Measurements from ENCODE around the gene CHST3.

Gene CHST3

DNA sequence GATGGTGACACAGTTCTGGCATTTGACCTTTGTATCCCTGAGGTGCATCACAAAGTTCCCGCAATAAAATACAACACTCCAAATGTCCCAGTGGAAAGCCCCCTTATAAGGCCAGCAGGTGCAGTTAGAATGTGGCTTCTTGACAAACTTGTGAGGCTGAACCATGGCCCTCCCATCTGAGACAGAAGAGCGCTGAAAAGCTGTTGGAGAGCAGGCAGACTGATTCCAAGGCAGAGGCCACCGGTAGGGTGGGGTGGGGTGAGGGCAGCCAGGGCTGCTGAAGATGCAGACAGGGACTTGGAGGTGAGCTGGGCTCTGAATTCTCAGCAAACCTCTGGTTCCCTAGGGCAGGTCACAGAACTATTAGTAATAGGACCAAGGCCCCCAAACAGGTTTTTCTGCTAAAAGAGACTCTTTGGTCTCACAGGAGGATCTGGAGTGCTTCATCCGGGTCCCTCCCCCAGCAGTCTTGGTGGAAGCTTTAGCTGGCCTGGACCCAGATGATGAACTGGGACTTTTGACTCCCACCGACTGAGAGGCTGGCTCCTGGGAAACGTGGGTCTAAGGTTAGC is 15.6 kb upstream of the CHST3 start:
- no peak for DNase-seq (ENCODE audit: low read depth)
- no peak overlapping the region for H3K4me3 ChIP-seq (replicated peaks; ENCODE audit: low read depth, low read length)
- TF ChIP-seq, protein P1, sequence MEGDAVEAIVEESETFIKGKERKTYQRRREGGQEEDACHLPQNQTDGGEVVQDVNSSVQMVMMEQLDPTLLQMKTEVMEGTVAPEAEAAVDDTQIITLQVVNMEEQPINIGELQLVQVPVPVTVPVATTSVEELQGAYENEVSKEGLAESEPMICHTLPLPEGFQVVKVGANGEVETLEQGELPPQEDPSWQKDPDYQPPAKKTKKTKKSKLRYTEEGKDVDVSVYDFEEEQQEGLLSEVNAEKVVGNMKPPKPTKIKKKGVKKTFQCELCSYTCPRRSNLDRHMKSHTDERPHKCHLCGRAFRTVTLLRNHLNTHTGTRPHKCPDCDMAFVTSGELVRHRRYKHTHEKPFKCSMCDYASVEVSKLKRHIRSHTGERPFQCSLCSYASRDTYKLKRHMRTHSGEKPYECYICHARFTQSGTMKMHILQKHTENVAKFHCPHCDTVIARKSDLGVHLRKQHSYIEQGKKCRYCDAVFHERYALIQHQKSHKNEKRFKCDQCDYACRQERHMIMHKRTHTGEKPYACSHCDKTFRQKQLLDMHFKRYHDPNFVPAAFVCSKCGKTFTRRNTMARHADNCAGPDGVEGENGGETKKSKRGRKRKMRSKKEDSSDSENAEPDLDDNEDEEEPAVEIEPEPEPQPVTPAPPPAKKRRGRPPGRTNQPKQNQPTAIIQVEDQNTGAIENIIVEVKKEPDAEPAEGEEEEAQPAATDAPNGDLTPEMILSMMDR (IDR thresholded peaks at IDR 0.05; ENCODE audit: low read length, missing control alignments), result no peak

DNA sequence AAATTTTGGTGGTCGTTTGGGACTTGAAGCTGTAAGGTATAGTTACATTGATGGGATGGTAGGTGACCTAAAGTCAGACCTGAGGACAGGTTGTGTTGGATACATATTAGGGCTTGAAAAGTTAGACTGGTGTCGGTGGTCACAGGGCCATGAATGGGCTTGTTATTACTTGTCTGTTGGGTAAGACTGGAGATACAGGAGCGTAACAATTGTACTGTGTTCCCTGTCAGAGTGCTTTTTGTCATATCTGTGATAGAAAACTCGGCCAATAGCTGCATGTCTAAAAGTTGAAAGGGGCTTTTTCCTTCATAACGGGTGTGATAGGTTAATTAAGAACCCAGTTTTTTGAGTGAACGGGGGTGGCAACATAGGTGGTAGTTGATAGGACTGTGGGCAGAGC is 13.5 kb upstream of the CHST3 start:
- no peak for DNase-seq (ENCODE audit: low read depth)
- no peak overlapping the region for H3K4me3 ChIP-seq (replicated peaks; ENCODE audit: low read depth, low read length)
- TF ChIP-seq, protein P1 (IDR thresholded peaks at IDR 0.05; ENCODE audit: low read length, missing control alignments), result no peak

DNA sequence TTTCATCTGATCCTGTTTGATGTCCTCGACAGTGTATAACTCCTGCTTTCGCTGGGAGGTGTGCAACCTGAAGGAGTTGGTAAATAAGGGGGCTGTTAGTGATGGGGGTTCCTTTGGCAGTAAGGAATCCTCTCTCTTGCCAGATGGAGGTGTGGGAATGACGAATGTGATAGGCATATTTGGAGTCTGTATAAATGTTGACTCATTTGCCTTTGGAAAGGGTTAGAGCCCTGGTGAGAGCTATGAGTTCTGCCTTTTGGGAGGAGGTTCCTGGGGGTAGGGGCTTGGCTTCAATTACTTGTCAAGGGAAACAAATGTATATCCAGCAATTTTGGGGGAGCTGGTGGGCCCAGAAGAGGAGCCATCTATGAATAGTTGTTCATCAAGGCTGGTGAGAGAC is 11.4 kb upstream of the CHST3 start:
- no peak overlapping the region for H3K4me3 ChIP-seq (replicated peaks; ENCODE audit: low read depth, low read length)
- DNase-seq (ENCODE audit: low read depth), result no peak
- TF ChIP-seq, protein P1 (IDR thresholded peaks at IDR 0.05; ENCODE audit: low read length, missing control alignments), result no peak

DNA sequence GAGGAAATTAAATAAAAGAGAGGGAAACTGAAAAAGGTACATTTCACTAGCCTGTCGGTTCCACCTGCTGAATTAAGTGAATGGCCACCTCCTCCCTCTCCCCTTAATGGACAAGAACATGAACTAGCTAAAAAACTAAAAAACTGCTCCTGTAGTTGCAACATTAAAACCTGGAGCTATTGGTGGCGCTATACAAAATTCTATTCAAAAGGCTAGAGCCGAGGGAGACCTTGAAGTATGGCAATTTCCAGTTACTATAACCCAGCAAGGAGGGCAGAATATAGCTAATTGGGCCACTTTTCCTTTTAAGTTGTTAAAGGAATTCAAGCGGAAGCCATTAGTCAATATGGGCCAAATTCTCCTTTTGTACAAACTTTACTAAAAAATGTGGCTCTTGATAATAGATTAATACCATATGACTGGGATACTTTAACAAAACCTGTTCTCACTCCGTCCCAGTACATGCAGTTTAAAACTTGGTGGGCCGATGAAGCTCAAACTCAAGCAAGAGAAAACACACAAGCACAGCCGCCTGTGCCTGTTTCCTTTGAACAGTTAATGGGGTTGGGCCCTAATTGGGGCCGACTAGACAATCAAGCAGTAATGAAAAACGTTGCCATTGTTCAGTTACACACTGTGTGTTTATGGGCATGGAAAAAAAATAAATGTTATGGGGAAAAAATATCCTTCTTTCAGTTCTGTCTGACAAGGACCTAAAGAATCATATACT is 6.5 kb upstream of the CHST3 start:
- TF ChIP-seq, protein P1 (IDR thresholded peaks at IDR 0.05; ENCODE audit: low read length, missing control alignments), result peak; percentile 17
- no peak for DNase-seq (ENCODE audit: low read depth)
- H3K4me3 ChIP-seq (replicated peaks; ENCODE audit: low read depth, low read length), result no peak overlapping the region

DNA sequence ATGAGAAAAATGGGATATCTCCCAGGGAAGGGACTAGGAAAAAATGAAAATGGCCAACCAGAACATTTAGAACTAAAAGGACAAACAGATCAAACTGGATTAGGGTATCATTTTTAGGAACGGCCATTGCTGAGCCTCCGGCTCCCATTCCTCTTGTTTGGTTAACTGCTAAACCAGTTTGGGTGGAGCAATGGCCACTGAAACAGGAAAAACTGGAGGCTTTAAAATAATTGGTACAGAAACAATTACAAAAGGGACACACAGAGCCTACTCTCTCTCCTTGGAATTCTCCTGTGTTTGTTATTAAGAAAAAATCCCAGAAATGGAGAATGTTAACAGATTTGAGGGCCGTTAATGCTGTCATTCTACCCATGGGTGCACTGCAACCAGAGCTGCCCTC is 4.7 kb upstream of the CHST3 start:
- H3K4me3 ChIP-seq (replicated peaks; ENCODE audit: low read depth, low read length), result no peak overlapping the region
- TF ChIP-seq, protein P1 (IDR thresholded peaks at IDR 0.05; ENCODE audit: low read length, missing control alignments), result no peak
- no peak for DNase-seq (ENCODE audit: low read depth)

DNA sequence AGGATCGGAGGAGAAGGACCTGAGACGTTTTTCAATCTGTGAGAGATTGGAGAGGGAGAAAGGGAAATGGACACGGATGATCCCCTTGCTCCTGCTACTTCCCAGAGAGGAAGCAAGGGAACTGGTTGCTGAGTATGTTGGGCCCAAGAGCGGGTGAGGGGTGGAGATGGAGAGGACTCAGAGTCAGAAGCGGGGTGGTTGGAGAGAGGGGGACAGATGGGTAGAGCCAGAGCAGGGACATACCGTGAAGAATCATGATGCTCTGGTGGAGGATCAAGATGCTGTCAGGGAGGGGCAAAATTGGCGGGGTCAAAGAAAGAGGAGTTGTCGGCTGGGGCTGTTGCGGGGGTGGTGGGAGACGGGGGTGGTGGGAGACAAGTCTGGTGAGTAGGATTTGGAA is 2.4 kb upstream of the CHST3 start:
- H3K4me3 ChIP-seq (replicated peaks; ENCODE audit: low read depth, low read length), result no peak overlapping the region
- DNase-seq (ENCODE audit: low read depth), result no peak
- TF ChIP-seq, protein P1 (IDR thresholded peaks at IDR 0.05; ENCODE audit: low read length, missing control alignments), result no peak

DNA sequence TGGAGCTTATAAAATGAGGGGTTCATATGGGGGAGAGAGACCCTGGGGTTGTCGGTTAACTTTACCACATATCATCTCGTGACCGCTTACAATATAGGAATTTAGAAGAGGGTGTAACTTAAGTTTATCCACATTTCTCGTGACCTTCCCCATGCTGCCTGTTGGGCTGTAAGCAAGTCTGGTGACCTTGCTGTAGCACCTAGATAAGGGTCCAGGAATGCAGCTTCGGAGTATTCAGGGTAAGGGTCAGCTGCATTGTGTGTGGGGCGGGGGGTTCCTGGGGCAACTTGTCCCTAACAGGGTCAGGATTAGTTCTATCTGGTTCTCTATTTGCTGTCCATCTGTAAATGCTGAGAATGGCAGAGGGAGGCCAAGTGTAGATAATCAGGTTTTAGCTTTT is 1.3 kb upstream of the CHST3 start:
- no peak for DNase-seq (ENCODE audit: low read depth)

More for the DNA sequence above, 1.3 kb upstream of the CHST3 start:
- TF ChIP-seq, protein P1 (IDR thresholded peaks at IDR 0.05; ENCODE audit: low read length, missing control alignments), result no peak
- no peak overlapping the region for H3K4me3 ChIP-seq (replicated peaks; ENCODE audit: low read depth, low read length)

Measured in fibroblast of pulmonary artery (primary cell).